Activated CD4-positive, alpha-beta T cell treated with anti-CD3 and anti-CD28 coated beads, Interleukin-2, amount 50 U/mL, for 16 hours (primary cell): ENCODE data around the gene NGLY1.

Experiments used
- DNase-seq: peaks from one replicate; pipeline ENCODE4 v3.0.0-alpha.2; 2020

The NGLY1 gene, protein sequence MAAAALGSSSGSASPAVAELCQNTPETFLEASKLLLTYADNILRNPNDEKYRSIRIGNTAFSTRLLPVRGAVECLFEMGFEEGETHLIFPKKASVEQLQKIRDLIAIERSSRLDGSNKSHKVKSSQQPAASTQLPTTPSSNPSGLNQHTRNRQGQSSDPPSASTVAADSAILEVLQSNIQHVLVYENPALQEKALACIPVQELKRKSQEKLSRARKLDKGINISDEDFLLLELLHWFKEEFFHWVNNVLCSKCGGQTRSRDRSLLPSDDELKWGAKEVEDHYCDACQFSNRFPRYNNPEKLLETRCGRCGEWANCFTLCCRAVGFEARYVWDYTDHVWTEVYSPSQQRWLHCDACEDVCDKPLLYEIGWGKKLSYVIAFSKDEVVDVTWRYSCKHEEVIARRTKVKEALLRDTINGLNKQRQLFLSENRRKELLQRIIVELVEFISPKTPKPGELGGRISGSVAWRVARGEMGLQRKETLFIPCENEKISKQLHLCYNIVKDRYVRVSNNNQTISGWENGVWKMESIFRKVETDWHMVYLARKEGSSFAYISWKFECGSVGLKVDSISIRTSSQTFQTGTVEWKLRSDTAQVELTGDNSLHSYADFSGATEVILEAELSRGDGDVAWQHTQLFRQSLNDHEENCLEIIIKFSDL

DNA sequence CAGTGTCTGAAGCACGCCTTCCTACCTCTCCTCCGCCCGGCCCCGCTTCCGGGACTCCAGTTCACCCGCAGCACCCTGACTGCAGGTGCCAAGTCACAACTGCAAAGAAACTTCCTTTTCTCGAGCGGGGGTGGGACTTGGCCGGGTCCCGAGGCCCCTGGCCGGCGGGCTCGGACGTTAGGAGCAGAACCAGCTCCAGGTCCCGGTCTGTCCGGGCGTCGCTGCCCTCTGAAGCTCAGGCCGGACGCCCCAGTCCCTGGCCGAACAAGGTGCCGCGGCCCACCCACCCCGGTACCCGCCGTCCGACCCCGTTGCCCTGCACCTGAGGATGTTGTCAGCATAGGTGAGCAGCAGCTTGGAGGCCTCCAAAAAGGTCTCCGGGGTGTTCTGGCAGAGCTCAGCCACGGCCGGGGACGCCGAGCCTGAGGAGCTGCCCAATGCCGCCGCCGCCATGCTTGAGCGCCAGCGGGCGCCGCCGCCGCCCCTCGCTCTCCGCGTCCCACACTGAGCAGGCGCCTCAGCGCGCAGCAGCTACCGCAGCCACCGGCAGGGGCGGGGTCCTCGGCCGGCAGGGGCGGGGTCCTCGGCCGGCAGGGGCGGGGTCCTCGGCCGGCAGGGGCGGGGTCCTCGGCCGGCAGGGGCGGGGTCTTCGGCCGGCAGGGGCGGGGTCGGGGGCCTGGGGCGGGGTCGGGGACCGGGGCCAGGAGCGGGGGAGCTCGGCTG, at the start of gene NGLY1:
Gene NGLY1, minus strand, starts transcription at position 506 of the 723 bp plus-strand sequence. Its CDS starts 53 bp downstream, at position 453.
- peak; percentile 89 for DNase-seq

DNA sequence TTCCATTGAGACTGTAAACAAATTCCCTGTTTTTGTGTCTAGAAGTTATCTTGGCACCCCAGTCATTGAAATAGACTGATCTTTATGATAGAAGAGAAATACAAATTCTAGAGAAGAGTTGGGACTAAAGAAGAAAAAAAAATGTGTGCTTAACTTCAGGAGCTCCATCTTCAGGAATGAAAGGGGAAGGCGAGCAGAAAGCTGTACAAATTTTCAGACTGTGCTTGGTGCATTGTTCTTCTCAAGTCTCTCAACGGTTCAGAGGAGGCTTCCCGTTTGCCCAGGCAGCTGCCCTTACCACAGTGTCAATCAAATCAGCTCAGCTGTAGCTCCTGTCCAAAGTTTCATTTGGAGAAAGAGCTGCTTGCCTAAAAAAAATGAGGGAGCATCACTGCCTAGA, 48.3 kb upstream of the NGLY1 start:
- DNase-seq, result no peak

DNA sequence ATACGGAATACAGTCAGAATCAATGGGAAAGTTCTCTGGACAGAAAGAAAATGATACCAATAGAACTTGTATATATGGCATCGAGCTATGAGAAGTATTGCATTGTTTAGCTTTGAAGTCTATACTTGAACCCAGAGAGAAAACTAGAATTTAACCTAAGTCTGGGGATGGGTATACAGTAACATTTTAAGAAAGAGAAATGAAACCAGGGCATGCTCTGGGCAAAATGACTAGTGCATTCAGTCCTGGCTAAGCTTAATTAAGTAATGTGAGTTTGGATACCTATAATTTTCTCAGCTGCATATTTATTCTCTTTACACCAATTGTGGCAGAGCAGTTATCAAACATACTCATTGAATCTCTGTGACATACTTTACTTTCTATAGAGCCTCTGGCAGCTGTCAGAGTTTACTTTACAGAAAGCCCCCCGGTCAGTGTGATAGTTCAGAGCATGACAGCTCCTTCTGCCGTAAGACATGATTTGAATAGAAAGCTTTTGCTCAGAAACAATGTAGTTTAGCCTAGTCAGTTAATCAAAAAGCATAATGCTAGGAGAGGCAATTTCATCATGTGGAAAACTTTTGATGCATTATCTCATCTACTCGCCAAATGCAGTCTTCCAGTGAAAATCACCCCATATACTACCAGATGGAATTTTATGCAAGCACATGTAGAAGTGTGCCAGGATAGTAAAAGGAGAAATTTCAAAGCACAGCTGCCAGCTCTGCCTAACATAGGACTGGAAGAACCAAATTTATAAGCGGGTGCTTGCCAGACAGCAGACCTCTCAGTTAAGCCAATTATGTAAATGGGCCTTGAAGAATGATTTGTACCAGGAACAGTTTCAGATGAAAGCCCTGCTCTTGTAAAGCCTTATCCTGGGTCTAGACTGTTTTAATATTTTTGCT, 47.4 kb upstream of the NGLY1 start:
- no peak for DNase-seq

DNA sequence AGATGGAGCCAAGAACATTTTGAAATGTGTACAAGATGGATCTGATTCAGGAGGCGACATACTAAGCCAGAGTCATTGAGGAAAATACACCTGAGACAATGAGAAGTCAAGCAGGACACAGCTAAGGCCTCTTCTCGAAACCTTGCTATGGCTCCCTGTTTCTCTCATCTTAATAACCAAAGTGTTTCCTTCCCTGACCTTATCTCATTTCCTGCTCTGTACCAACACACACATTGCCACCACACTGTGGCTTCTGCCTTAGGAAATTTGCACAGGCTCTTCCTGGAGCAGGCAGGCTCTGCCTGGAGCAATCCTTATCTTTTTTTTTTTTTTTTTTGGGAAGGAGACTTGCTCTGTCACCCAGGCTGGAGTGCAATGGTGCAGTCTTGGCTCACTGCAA, 43.3 kb upstream of the NGLY1 start:
- DNase-seq, result no peak

DNA sequence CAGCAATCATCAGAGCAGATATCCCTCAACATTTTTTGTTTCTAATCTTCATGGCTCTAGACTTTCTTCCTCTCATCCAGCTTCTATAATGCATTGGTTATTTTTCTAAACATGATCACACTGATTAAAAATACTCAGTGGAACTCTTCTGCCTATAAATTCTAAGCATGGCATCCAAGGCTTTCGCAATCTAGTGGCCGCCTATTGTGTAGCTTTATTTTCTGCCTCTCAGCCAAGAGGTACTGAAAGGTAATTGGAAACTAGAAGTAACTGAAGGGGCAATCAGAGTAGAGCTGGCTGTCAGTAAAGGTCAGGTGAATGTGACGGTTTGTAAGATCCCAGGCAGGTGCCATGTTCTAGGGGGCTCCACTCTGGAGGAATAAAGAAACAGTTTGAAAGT, 40.1 kb upstream of the NGLY1 start:
- no peak for DNase-seq

DNA sequence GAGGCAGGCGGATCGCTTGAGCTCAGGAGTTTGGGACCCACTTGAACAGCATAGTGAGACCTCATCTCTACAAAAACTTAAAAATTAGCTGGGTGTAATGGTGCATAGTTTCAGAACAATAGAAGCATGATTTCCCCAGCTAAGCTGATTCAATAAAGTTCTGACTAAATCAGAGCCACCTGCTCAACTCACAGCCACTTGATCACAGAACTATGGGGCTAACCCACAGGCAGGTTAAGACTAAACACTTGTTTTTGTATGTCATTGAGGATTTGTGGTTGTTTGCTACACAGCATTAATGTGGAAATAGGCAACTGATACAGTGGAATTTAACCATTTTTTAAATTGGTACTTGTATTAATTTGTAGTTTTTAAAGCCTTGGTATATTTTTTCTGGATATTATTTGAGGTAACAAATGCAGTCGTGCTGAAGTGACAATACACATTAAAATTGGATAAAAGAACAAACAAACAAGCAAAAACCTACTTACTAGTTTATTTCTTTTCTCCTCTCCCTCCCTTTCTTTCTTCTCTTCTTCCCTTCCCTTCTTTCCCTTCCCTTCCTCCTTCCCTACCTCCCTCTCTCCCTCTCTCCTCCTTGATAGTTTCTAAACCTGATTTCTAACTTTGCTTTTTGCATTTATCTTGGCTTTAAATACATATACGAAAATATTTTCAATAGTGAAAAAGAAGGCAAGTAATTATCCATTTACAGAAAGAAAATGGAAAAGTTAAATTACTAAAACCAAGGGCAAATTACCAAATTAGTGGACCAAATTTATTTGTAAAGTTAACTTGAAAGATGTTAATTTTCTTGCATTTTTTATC, 38.7 kb upstream of the NGLY1 start:
- DNase-seq, result no peak

DNA sequence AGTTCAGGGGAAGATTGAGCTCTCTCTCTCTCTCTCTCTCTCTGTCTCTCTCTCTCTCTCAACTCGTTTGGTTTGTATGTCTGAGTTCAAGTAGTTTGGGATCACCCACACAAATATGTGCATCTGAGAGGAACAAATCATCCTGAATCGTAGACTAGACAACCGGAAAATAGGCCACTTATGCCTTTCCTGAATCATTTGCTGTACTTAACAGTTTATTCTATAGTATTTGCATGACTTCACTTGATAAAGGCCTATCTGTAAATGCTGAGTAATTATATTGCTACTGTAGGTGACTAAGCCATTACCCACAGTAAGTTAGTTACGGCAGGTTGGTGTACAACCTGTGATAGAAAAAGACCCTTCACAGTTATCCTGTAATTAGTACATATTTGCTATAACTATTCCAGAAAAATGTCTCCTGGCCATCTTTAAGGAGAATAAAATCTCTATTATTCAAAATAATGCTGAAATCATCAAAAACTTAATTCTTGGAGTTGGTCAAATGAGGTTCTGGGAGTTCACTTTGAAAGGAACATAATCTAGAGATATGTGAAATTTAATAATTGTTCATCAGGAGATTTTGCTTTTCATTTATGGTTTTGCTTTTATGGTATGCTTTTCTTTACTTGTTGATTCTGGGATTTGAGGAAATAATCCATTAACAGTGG, 37.7 kb upstream of the NGLY1 start:
- no peak for DNase-seq

DNA sequence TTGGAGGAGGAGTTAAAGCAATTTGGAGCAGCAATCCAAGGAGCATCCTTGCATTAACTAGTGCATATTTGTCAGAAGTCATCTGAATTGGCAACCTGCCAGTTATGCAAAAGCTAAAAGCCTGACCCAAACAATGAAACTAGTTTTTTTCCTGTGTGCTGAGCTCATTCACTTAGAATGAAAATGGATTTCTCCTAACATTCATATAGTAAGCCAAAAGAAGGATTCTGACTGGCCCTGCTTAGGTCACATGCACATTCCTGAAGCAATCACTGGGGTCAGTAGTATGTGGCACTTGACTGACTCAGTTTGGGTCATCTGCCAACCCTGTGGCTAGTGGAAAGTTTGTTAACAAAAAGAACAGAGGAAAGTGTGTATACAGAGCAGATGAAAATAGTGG, 37.1 kb upstream of the NGLY1 start:
- no peak for DNase-seq

DNA sequence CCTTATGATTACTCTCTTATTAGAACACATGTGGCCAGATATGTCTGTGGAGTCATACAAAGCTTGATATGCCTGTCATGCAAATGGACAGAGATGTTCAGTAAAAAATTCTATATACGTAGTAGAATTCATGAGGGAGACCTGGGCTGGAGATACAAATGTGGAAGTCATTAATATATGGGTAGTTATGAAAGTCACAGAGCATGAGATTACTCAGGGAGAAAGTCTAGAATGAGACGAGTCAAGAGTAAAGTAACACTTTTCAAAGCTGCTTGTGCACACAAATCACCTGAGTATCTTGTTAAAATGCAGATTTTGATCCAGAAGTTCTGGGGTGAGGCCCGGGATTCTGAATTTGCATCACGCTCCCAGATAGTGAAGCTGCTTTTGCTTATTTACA, 35.1 kb upstream of the NGLY1 start:
- DNase-seq, result no peak

DNA sequence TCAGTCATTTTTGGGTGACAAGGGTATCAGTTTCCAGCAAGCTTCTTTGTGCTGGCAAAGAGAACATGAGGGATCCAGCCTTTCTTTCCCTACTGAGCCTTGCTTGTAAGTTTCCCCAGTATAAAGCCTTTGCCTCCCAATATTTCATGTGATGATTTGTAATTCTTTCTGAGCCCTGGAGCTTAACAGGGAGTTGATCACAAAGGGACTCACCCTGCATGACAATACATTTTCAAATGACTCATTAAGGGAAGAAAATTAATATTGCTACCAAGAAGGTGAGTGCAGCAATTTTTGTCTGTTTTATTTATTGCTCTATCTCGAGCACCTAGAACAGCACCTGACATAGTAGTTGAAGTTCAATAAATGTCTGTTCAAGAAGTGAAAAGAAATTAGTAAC, 34.4 kb upstream of the NGLY1 start:
- peak; percentile 12 for DNase-seq

DNA sequence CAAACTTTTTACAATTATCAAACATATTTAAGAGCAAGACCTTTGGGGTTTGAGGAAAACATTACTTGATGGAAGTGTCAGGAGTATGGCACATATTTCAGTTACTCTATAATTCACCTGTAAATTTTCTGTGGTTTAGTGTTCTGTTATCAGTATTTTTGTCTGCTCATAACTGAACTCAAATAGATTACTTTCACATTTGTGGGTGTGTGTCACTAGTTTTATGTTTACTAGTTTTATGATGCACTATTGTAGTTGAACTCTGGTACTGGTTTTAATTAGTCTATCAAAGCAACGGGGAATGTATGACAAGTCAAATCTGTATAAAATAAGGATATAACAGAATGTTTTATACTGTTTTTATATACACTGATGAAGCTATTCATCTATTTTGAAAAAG, 33.9 kb upstream of the NGLY1 start:
- peak; percentile 36 for DNase-seq

DNA sequence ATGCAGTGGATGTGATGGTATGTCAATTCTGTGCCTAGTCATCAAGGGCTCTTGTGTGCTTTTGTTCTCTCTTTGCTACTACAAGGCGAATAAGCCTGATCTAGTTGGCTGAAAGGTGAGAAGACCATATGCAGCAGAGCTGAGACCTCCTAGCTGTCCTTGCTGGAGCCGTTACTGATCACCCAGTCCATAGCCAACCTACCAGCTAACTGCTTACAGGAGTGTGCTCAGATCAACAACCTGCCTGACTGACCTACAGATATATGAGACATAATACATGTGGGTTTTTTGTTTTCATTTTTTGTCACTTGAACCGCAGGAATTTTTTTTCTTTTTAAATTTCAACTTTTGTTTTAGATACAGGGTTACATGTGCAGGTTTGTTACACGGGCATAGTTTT, 29.4 kb upstream of the NGLY1 start:
- DNase-seq, result no peak

DNA sequence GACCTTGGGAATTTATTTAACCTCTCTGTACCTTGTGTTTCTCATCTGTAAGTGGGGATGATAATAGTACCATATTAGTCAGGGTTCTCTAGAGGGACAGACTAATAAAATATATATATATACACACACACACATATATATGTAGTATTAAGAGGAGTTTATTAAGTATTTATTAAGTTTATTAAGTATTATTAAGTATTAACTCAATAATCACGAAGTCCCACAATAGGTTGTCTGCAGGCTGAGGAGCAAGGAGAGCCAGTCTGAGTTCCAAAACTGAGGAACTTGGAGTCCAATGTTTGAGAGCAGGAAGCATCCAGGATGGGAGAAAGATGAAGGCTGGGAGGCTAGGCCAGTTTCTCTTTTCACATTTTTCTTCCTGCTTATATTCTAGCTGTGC, 21.4 kb upstream of the NGLY1 start:
- no peak for DNase-seq

DNA sequence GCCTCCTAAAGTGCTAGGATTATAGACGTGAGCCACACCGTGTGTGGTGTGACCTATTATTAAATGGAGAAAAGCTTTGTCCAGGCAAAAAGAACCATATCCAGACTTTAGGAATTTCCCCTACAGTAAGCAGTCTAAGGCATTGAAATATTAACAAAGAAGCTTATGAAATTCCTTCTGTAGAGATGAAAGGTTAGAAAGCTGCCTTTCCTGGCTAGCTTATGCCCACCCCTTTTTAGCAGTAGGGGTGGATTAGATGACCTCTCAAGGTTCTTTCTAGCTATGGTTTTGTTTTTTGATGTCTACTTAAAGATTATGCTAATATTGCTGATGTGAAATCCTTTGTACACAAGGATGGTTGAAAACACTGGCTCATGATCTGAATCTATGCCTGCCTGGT, 20.6 kb upstream of the NGLY1 start:
- DNase-seq, result no peak

DNA sequence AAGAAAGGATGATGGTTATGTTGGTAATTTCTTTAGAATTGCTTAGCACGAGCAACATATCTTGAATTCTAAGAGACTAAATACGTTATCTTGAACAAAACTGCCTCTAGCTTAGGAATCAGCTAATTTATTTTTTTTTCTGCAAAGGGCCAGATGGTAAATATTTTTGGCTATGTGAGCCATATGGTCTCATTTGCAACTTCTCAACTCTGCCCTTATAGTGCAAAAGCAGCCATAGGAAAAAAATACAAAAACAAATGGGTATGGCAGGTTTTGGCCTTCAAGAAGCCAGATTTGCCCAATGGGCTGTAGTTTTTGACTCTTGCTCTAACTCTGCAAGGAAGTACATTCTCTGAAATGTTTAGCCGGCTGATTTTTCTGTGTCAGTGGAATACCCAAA, 18.5 kb upstream of the NGLY1 start:
- no peak for DNase-seq

DNA sequence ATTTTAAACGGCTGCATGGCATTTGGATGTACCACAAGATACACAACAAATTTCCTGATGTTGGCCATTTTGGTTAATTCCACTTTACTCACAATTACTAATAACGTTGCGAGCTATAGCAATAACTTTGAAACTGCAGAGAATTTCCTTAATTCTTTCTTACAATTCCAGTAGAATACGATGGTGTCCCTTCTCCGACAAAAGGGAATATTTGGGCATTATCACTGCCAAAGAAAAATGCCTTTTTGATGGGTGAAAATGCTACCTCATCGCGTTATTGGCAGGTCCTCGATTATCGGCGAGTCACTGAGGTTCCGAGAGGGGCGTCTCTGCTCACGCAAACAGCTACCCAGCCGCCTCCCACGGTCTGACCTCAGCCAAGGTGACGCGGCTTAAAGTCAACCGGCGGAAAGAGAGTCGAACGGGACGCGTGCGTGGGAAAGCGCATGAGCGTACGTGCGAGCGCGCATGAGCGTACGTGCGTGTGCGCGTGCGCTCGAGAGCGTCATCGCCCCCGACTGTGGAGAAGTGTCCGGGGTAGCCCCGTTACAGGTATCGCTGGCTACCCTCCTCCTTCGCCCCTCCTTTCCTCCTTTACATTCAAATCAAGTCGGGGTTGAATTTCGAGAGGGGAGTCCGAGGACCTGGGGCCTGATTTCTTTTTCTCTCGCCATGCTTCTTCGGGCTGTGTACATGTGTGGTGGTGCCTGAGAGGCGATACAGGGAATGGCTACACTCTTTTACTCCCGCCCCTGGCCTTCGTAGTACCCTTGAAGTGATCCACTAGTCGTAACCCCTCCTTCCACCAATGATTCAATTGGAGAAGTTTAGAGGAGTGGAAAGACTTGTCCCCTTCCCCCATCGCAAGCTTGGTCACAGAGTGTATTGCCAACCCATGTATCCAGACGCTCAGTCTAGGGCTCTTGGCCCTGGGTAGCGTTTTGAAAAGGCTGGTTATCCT, 6.6 kb upstream of the NGLY1 start, which contains the start of gene OXSM:
Gene OXSM, plus strand, starts transcription at position 495 of the 961 bp plus-strand sequence. CDS start 931 bp downstream, outside the sequence.
- peak; percentile 95 for DNase-seq

DNA sequence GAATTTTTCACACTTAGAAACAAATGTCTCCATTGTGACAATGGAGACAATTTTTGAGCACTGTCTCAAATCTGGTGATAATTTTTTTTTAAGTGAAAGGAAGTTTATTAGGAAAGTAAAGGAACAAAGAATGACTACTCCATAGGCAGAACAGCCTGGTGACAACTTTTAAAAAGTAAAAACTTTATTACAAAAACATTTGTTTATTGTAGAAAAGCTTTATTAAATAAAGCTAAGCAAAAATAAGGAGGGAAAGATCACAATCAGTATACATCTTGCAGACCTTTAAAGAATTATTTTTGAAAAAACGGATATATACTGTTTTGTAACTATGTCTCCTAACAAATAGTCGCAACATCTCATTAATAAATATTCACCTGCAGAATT, 6.0 kb upstream of the NGLY1 start:
- DNase-seq, result no peak

DNA sequence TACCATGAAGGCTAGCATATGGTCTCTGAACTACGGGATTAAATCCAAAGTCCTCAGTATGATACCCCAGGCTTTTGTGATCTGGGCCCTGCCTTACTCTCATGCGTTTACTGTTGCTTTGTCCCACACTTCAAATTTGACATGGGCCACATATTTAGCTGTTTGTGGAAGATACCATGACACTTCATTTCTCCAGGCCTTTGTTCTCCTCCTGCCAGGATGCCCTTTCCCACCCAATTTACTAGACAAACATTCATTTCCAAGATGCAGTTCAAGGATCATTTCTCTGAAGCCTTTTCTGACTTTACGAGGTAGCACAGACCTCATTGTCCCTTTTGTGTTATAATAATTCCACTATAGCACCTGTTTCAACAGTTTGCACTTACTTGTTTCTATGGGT, 4.4 kb upstream of the NGLY1 start:
- DNase-seq, result no peak

DNA sequence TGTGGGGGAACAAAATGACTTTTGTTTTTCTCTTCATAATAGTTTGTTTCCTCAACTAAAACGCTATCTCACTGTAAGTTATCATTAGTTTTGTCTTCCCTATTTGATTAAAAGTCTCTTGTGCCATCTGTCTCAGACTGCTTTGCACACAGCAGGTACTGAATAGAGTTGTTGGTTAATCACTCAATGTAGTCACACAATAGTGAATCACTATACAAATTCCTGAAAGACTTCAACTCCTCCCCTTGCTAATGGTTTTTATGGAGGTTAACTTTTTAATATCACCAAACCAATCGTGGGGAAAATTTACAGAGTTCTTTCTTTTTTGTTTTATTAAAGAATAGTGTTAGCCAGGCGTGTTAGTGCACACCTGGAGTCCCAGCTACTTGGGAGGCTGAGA, 2.6 kb upstream of the NGLY1 start:
- DNase-seq, result no peak

DNA sequence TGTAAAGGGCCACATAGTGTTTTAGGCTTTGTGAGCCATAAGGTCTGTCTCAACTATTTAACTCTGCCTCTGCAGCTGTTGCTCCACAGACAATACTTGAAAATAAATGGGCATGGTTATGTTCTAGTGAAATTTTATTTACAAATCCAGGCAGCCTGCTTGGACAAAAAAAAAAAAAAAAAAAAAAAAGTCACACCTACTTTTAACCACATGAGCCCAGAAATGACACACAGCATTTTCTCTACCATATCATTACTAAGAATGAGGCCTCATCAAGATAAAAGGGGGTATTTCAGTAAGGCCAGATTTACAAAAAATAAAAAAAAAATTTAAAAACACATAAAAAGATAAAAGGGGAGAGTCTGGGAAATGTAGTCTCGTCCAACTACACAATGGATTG, 1.7 kb upstream of the NGLY1 start:
- DNase-seq, result no peak
